GM12875 (cell line): ENCODE data around the gene RNF44.

Source experiments
- H3K4me3 ChIP-seq: one replicate; pipeline ENCODE4 v1.5.1; 2011; ENCODE audit warnings: low read depth, low read length, control low read depth
- CTCF ChIP-seq: IDR thresholded peaks from 2 replicates; pipeline ENCODE4 v1.5.1; 2011; ENCODE audit warnings: low read depth, mild to moderate bottlenecking, control low read depth, inconsistent platforms, low read length, moderate library complexity, borderline replicate concordance; ENCODE audit not compliant: insufficient read depth

RNF44 gene

GRCh38 chr5:176508603-176509002, 28.6 kb downstream of the RNF44 start:
- no peak for TF ChIP-seq CTCF
- no peak overlapping the region for H3K4me3 ChIP-seq

GRCh38 chr5:176507911-176508310, 29.3 kb downstream of the RNF44 start:
- H3K4me3 ChIP-seq, result no peak overlapping the region
- TF ChIP-seq CTCF, result no peak

- no peak overlapping the region for H3K4me3 ChIP-seq
- TF ChIP-seq CTCF, result no peak
Measured at GRCh38 chr5:176503496-176503895, 33.7 kb downstream of the RNF44 start.

DNA sequence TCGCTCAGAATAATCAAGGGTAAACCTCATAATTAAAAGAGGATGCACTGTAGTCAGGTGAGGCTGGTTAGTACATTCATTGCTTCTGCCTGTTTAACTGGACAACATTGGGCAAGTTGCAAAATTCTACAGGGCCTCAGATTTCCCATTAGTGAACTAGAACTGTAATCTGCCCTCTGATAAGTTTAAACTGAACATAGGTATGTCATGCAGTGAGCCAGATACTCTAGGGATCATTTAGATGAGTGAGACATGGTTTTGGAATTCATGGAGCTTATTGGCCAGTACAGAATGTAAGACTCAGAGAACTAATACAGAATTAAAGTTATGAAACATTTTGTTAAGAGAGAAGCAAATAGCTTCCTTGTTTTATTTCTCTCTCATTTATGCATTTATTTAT, 35.9 kb downstream of the RNF44 start:
- H3K4me3 ChIP-seq, result no peak overlapping the region
- TF ChIP-seq CTCF, result no peak

- no peak for TF ChIP-seq CTCF
Measured at GRCh38 chr5:176500511-176500910, 36.7 kb downstream of the RNF44 start.

DNA sequence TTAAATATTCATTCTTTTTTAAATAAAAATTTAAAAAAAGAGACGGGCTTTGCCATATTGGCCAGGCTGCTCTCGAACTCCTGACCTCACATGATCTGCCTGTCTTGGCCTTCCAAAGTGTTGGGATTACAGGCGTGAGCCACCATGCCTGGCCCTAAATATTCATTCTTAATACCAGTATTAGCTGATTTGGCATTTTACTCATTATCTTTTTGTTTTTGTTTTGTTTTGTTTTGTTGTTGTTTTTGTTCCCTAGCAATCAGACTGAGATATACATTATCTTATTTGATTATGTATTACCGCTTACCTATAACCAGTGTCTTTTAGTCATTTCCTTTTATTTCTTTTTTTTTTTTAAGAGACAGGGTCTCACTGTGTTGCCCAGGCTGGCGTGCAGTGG, 37.9 kb downstream of the RNF44 start:
- no peak overlapping the region for H3K4me3 ChIP-seq
- TF ChIP-seq CTCF, result no peak

More at GRCh38 chr5:176500511-176500910, 36.7 kb downstream of the RNF44 start:
- H3K4me3 ChIP-seq, result no peak overlapping the region

GRCh38 chr5:176497852-176498251, 39.4 kb downstream of the RNF44 start:
- no peak for TF ChIP-seq CTCF
- no peak overlapping the region for H3K4me3 ChIP-seq
